ENCODE data around the gene FOSL2. TPM values are rescaled to one million over a fixed set of nuclear protein-coding genes. Genes with fewer than 3 reads are reported as not detected.

The FOSL2 gene
- total RNA-seq, 2 experiments from 2014 or later = 114 to 119 TPM

DNA sequence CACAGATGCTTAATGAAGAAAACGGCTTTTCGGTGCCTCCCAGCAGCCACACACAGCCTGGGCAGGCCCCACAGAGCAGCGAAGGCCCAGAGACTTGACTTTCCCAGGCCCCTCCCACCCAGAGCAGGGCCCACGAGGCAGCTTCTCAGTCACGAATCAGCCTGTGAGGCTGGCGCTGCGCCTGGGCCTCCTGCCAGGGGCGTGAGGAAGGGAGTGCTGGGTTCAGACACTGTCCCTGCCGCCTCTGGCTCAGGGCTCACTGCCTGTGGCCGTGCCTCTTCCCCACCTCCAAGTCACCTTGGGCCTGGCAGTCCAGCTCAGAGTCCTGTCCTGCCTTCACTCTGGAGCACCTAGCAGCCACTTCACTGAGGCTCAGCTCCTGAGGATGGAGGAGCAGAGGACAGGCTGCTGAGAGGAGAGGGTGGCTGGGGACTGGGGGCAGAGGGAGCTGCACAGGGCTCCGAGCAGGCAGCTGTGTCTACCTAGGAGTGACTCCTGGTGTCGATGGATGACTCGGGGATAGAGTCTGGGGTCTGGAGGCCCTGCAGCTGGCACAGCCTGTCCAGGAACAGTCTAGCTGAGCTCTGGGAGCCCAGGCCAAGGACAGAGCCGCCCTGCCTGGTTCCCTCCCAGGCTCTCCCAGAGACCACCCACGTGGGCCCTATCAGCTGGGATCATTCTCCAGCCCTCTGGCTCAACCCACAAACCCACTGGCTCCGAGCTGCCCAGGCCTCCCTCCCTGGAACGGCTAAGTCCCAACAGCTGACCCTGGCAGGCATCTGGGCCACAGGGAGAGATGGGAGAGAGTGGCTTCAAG, 36.4 kb upstream of the FOSL2 start:
- Mint-ChIP-seq H3K9me3 (no peaks in the 10 kb centered on the region), H3K27ac (peak overlapping the region; percentile 73), H3K27me3 (no peaks in the 10 kb centered on the region), H3K4me1 (ENCODE audit: low read depth) (peaks cover 49% of the 10 kb centered on the region), H3K36me3 (ENCODE audit: low read depth) (peaks cover 3% of the 10 kb centered on the region), H3K4me3 (no peak overlapping the region)
- CTCF ChIA-PET = interaction anchor here (1.1 kb wide), 1 partner anchor 632 kb away, joined by 3 read pairs; no protein-coding TSS in a partner anchor
- POLR2A ChIA-PET = interaction anchor here (1.8 kb wide), 1 partner anchor 34 kb away, joined by 7 read pairs; no protein-coding TSS in a partner anchor
- peak; percentile 62 for DNase-seq
- intact Hi-C loops (cut with micrococcal nuclease) = no loop called here
- TF ChIP-seq CTCF (IDR thresholded peaks at IDR 0.05) = no peak
- peak; percentile 7 for ATAC-seq

- intact Hi-C loops (cut with micrococcal nuclease) = no loop called here
- ChIA-PET POLR2A (interaction anchor here (1.8 kb wide), 1 partner anchor 34 kb away, joined by 7 read pairs; no protein-coding TSS in a partner anchor), CTCF (no interaction called here)
- no peaks in the 10 kb centered on the region for H3K9me3 Mint-ChIP-seq
- no peak for TF ChIP-seq CTCF (IDR thresholded peaks at IDR 0.05)
- no peak for DNase-seq
- ATAC-seq = no peak
- H3K4me1 Mint-ChIP-seq (ENCODE audit: low read depth) = peaks cover 48% of the 10 kb centered on the region
- no peak overlapping the region for H3K27ac Mint-ChIP-seq
- no peaks in the 10 kb centered on the region for H3K27me3 Mint-ChIP-seq
- H3K4me3 Mint-ChIP-seq = no peak overlapping the region
- H3K36me3 Mint-ChIP-seq (ENCODE audit: low read depth) = peaks cover 3% of the 10 kb centered on the region
Observed at GRCh38 chr2:28357055-28357454, 35.6 kb upstream of the FOSL2 start.

DNA sequence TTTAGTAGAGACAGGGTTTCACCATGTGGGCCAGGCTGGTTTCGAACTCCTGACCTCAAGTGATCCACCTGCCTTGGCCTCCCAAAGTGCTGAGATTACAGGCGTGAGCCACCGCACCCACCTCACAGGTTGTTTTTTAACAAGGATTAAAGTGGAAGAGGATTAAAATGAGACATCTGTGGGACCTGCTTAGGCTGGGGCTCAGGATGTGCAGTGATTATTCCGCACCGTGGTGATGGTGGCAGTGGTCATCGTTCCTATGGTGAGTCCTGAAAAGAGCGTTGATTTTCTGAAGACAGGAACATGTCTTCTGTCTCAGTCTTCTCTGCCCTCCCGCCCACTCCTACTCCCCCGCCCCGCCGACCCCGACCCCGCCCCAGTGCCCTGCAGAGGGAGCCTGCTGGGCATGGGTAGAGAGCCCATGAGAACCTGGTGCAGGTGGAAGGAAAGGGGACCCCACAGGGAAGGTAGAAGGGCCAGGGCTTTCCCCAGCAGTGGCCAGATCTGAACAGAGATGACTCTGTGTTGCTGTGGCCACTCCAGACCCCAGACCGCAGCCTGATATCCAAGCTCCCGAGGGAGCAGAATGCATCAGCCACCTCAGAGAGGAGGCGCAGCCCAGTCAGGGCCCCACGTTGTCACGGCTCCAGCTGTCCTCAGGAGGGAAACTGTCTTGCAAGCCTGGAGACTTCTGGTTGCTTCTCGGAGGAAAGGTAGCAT, 34.5 kb upstream of the FOSL2 start:
- DNase-seq (no peak), ATAC-seq (no peak)
- CTCF ChIA-PET = no interaction called here
- TF ChIP-seq CTCF (IDR thresholded peaks at IDR 0.05) = no peak
- Mint-ChIP-seq H3K4me3 (no peak overlapping the region), H3K27ac (peak overlapping the region; percentile 97), H3K36me3 (ENCODE audit: low read depth) (peaks cover 3% of the 10 kb centered on the region), H3K27me3 (no peaks in the 10 kb centered on the region), H3K4me1 (ENCODE audit: low read depth) (peaks cover 56% of the 10 kb centered on the region), H3K9me3 (no peaks in the 10 kb centered on the region)
- POLR2A ChIA-PET = interaction anchor here (1.4 kb wide), 1 partner anchor 9 kb away, joined by 4 read pairs; no protein-coding TSS in a partner anchor
- intact Hi-C loops (cut with micrococcal nuclease) = no loop called here

DNA sequence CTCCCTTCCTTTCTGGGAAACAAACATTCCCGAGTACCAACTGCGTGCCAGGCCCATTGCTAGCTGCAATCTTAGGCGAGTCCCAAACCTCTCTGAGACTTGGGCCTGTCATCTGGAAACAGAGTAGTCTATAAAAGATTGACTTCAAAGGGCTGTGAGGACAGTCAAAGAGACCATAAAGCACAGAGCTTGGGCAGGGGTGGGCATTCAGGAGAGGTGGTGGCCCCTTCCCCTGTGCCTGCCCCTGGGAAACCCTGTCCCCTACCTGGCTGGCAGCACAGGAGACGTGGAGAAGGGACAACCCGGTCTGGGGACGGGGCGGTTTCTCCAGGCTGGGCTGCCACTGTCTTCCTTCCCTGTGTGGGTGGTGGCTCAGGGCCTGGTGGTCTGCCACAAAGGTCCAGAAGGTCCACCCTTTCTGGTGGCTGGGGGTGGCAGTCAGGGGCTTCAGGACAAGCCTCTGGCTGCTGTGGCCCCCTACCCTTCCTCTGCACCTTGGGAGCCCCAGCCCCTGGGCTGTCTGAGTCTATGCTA, 33.9 kb upstream of the FOSL2 start:
- Mint-ChIP-seq H3K9me3 (no peaks in the 10 kb centered on the region), H3K4me3 (peak overlapping the region; percentile 65), H3K27ac (peak overlapping the region; percentile 97), H3K4me1 (ENCODE audit: low read depth) (peaks cover 57% of the 10 kb centered on the region), H3K36me3 (ENCODE audit: low read depth) (peaks cover 3% of the 10 kb centered on the region), H3K27me3 (no peaks in the 10 kb centered on the region)
- ChIA-PET POLR2A (interaction anchor here (1.4 to 2.1 kb wide), 2 partner anchors 10 to 32 kb away, joined by 4 to 11 read pairs; no protein-coding TSS in a partner anchor), CTCF (interaction anchor here (2.2 kb wide), 1 partner anchor 32 kb away, joined by 5 read pairs; no protein-coding TSS in a partner anchor)
- ATAC-seq (peak; percentile 4), DNase-seq (no peak)
- intact Hi-C loops (cut with micrococcal nuclease) = no loop called here
- no peak for TF ChIP-seq CTCF (IDR thresholded peaks at IDR 0.05)
